HG03520 (cell line): ENCODE measurements around the gene NXPH2.
"Not testable (repeated sequence)": the region's sequence is repeated elsewhere in the genome, so short reads cannot be mapped to it uniquely, and the experiment has no call there.

Experiments used
- ATAC-seq: cut with Tn5 transposase; IDR thresholded peaks from one replicate; pipeline ENCODE4 v1.9.1; 2021; ENCODE audit warnings: mild to moderate bottlenecking, moderate library complexity; ENCODE audit not compliant: unreplicated experiment

Gene NXPH2

GRCh38 chr2:138712212-138712979, 67.8 kb downstream of the NXPH2 start:
- ATAC-seq = peak; percentile 94

GRCh38 chr2:138711812-138712211, 68.4 kb downstream of the NXPH2 start:
- ATAC-seq = peak; percentile 36

- ATAC-seq = no peak
Observed at GRCh38 chr2:138708682-138709241, 71.4 kb downstream of the NXPH2 start.

DNA sequence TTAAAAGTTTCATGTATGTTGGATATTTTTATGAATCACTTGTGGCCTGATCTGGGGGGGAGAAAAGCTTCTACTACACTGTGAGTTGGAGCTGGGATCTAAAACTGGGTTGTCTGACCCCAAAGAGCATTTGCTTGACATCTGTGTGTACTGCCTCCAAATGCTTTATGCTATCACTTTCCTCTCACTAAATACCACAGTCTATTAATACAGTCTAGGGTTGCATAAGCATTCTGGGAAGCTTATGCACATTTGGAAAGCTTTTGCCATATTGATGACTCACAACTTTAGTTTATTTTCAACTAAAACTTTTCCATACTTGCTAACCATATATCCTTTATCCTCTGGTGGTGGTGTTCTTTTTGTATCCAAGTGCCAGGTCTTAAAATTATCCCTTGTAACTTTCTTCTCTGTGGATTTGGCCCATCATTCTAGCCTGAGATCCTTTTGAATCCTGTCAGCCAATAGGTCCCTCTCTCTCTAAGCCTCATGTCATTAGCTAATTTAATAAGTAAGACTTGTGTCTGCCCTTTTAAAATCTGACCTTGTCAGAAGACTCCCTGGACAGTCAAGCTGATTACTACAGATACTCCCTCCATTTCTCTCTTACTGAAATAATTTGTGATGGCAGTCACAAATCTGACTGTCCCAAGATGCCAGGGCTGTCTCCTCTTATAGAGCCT, 72.7 kb downstream of the NXPH2 start:
- no peak for ATAC-seq

GRCh38 chr2:138703242-138703641, 76.9 kb downstream of the NXPH2 start:
- ATAC-seq = no peak

- ATAC-seq = no peak
Observed at GRCh38 chr2:138700716-138701115, 79.5 kb downstream of the NXPH2 start.

DNA sequence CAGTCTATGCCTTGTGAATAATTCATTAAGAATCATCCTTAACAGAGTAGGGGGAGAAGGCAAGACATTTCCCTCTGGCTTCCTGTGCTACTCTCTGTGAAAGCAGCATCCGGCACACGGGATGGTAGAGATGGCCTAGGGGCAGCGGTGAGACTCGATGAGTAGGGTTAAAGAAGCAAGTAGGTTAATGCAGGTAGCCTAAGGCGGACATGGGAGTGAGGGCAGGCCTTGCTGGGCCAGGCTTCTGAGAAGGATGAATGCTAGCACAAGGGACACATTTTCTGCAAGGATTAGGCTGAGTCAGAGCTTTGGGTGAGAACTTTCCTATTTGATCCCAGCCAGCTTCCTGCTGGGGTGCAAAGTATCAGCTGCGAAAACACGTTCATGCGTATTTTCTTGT, 80.8 kb downstream of the NXPH2 start:
- no peak for ATAC-seq

DNA sequence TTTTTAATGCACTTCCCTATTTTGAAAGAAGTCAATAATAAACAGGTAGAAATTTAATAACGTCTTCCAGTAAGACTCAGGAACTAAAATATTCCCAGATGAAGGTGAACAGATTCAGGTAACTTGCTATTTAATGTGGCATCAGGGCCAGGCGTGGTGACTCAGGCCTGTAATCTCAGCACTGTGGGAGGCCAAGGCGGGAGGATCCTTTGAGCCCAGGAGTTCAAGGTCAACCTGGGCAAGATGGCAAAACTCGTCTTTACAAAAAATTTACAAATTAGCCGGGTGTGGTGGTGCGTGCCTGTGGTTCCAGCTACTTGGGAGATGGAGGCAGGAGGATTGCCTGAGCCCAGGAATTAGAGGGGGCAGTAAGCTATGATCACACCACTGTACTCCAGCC, 81.8 kb downstream of the NXPH2 start:
- no peak for ATAC-seq

DNA sequence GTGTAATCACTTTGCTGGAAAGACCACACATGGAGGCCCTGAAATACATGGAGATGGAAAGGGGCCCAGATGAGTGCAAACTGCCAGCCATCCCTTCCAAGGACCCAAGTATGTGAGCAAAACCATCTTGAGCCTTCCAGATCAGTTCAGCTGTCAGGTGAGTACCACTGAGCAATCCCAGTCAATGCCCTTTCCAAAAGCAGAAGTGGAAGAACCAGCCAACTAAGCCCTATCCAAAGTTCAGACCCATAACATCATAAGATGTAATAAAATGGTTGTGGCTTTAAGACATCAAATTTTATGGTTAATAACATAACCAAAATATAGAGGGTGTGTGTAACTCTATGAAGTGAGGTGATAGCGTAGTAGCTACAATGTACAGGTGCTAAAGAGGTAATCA, 88.5 kb downstream of the NXPH2 start:
- ATAC-seq = no peak

DNA sequence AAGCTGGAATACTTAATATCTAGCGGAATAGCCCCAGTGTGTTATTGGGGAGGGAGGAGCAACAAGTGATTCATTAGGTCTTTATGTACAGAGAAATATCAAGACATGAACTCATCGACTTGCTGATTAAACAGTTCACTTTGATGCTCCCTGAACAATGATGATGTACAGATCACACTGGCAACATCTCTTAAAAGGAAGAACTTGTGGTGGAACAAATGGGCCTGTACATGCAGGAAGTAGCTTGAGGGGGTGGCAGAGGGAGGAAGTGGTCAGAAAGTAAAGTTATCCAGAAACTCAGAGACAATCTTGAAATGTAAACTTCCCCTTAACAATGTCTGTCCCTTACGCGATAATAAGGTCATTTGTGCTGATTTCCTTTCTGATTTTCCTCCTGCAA, 90.5 kb downstream of the NXPH2 start:
- peak; percentile 46 for ATAC-seq

DNA sequence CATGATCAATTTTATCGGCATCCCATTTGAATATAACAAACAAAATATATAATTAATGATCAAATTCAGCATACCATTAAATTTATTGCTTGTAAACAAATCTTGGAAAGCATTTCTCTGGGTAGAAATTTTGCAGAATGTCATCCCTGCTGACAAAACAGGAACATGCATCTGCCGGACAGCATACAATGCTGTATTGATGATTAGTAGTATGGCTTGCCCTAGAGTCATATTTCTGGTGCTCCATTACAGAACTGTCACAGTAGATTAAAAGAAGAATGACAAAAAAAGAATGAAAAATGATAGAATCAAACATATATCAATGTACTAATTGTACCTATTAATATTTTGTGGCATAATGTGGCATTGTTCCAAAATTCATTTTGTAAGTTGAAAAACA, 98.0 kb downstream of the NXPH2 start:
- no peak for ATAC-seq

GRCh38 chr2:138677221-138677620, 103.0 kb downstream of the NXPH2 start:
- ATAC-seq = no peak

DNA sequence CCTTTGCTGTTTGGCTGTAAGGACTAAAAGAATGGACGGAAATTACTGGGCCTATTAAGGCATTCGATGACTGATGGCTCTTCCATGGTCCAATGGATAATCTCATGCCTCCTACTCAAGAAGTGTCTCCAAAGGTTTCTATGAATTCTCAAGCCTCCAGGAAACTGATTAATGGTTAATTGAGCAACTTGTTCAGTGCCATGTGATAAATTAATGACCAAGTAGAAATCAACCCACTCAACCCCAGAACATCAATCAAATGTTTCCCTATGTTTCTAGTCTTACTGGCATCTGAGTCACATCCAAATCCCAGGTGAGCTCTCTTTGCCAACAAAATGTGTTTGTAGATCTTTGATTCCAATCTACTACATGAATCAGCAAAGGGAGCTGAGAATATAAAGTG, 103.6 kb downstream of the NXPH2 start:
- no peak for ATAC-seq

DNA sequence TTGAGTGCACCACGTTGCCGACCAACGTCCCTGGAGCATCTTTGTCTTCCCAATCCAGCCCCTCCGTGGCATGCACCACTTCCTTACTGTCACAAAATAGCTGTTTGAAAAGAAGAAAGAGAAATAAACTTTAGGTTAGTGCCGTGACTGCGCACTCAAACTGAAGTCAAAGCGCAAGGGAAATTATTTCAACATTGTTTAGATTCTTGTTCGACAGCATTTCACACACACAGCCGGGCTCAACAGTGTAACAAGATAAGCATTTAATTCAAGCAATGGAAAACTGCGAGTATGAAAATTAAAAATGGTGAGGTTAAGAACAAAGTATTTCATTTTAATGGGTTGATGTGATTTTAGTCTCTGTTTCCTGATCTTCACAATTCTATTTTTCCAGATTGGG, 108.6 kb downstream of the NXPH2 start:
- ATAC-seq = no peak

GRCh38 chr2:138670734-138671133, 109.5 kb downstream of the NXPH2 start:
- no peak for ATAC-seq

DNA sequence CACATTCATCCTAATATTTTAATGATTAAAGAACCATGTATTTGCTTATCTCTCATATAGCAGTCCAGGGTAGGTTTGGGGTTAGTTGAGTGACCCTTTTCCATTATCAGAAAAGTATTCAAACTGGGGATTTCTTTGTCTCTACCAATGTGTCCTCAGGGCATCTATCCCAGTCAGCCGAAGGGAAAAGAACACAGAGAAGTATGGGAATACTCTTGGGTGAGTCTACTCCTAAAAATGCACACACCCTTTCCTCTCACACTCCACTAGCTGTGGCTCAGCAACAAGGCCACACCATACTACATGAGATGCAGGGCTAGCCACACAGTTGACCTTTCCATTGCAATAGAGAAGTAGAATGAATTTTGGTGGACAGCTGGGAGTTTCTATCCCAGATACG, 114.3 kb downstream of the NXPH2 start:
- ATAC-seq = no peak

GRCh38 chr2:138658187-138658894, 121.8 kb downstream of the NXPH2 start:
- no peak for ATAC-seq

DNA sequence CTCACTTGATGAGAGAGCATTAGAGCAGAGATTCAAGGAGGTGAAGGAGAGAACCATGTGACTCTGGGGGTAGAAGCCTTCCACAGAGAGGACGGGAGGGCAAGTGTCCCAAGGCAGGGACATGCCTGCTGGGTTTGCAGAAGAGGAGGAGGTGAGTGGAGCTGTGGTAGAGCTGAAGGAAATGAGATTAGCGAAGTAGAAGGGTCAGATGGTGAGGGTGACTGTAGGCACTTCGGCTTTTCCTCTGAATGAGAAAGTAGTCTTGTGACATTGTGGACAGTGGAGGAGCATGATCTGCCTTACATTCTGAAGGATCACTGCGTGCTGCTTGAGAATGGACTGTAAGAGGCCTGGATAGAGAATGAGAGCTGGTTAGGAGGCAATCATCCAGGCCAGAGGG, 126.0 kb downstream of the NXPH2 start:
- no peak for ATAC-seq

DNA sequence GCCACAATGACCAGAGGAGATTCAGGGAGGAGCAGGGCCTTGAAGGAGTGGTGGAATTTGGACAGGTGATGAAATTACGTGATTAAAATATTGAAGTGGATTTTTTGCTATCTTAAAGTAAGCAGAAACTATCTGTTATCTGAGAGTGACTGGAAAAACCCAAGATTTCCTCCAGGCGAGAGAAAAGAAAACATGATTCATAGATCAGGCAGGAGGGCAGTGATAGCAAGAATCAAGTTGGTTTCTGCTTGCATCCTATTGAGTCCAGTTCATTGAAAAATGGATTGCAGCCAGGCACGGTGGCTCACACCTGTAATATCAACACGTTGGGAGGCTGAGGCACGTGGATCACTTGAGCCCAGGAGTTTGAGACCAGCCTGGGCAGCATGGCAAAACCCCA, 127.8 kb downstream of the NXPH2 start:
- no peak for ATAC-seq

GRCh38 chr2:138649571-138649970, 130.6 kb downstream of the NXPH2 start:
- no peak for ATAC-seq

DNA sequence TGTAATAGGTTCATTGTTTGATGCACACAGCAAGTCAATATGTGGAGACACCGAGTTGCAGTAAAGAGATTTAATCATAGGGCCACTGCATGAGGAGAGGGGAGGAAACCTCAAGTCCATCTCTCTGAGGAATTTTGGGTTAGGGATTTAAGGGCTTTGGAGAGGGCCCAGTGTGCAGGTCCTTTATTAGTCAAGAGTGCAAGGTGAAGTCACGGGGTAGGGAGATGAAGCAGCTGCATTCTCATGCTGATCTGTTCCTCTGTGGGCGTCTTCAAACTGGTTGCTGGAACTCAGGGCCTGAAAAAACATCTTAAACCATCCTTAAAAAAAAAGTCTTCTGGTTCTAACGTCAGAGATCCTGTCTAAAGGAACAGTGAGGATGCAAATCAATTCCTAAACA, 131.6 kb downstream of the NXPH2 start:
- ATAC-seq = no peak

- not testable (repeated sequence) for ATAC-seq
Observed at GRCh38 chr2:138644776-138645175, 135.4 kb downstream of the NXPH2 start.
